ENCODE measurements around the gene AHI1. TPM values are rescaled to one million over a fixed set of nuclear protein-coding genes. Genes with fewer than 3 reads are reported as not detected.

The AHI1 gene
- total and polyA plus RNA-seq, 2 of the 13 experiments (the other 11 are each of a cell fraction or from before 2014, with no cell fraction given): 7.2 to 18.6 TPM

DNA sequence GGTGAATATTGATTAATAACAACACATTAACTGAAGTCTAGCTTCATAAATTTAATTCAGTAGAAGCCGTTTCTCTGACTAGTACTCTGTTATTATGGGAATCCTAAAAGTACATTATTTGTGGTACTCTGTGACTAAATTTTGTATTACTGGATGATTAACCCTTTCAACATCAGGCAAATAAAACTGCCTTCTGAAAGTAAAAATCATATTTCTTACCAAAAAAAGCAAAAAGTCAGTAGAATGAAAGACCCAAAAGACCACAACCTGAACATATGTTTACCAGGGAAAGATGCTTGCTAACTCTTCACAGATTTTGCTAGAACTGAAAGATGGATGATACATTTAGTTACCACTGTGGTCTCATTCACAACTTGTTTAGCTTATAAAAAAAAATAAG, 73.2 kb downstream of the AHI1 start (continued):
- no peak for TF ChIP-seq RCOR2 (CRISPR knock-in tag; IDR thresholded peaks at IDR 0.05)
- no peak for TF ChIP-seq PCBP1 (IDR thresholded peaks at IDR 0.05; ENCODE audit: borderline replicate concordance, low read depth, low read length)
- TF ChIP-seq, protein P1, sequence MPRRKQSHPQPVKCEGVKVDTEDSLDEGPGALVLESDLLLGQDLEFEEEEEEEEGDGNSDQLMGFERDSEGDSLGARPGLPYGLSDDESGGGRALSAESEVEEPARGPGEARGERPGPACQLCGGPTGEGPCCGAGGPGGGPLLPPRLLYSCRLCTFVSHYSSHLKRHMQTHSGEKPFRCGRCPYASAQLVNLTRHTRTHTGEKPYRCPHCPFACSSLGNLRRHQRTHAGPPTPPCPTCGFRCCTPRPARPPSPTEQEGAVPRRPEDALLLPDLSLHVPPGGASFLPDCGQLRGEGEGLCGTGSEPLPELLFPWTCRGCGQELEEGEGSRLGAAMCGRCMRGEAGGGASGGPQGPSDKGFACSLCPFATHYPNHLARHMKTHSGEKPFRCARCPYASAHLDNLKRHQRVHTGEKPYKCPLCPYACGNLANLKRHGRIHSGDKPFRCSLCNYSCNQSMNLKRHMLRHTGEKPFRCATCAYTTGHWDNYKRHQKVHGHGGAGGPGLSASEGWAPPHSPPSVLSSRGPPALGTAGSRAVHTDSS (CRISPR knock-in tag; conservative IDR thresholded peaks at IDR 0.05): no peak
- no peak for TF ChIP-seq ZNF234 (CRISPR knock-in tag; conservative IDR thresholded peaks at IDR 0.05)
- no peak for TF ChIP-seq ZNF431 (CRISPR knock-in tag; IDR thresholded peaks at IDR 0.05; ENCODE audit: borderline replicate concordance, low read depth)
- TF ChIP-seq SMARCC2 (IDR thresholded peaks at IDR 0.05): no peak
- no peak for TF ChIP-seq EEA1 (CRISPR knock-in tag; IDR thresholded peaks at IDR 0.05; ENCODE audit: borderline replicate concordance)
- no peak for TF ChIP-seq NR1H2 (CRISPR knock-in tag; IDR thresholded peaks at IDR 0.05; ENCODE audit: borderline replicate concordance, low read depth)

DNA sequence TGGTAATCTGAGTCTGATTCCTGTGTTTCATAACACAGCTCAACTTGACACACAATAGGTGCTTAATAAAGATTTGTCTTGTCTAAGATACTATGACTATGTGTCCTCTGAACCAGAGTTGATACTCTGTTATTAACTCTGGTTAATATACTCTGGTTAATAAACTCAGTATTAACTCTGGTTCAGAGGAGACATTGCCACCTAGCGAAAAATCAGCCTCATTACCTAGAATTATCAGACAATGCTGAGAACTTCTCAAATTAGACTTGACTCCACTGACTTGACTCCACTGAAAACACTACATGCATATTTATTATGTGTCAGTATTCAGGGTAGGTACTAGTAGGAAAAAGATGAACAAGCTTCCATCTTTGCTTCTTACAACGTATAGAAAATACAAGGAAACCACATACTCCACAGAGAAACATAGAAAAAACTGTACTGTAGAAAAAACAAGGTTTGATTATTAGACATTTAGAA, 73.9 kb downstream of the AHI1 start:
- Histone ChIP-seq H3K27me3 (ENCODE audit: control insufficient read depth in 1 of 2, insufficient read depth in 2 of 2, low read length in 2 of 2) (no peaks in the 10 kb centered on the region), H3K4me1 (ENCODE audit: insufficient read depth, low read length) (peaks cover 24% of the 10 kb centered on the region), H3K79me2 (ENCODE audit: insufficient read depth, low read length) (no peaks in the 10 kb centered on the region), H3K36me3 (replicated peaks in 1 of 2; ENCODE audit: control insufficient read depth in 1 of 2, insufficient read depth in 2 of 2, low read length in 2 of 2) (no peaks in the 10 kb centered on the region), H3K9ac (ENCODE audit: insufficient read depth, low read depth, low read length) (no peak overlapping the region), H3K4me2 (ENCODE audit: low read depth, low read length) (no peak overlapping the region), H2AFZ (ENCODE audit: low read length) (no peak overlapping the region), H3K9me3 (ENCODE audit: low read length) (no peaks in the 10 kb centered on the region), H3K27ac (ENCODE audit: extremely low read length, insufficient read depth, low read length) (no peak overlapping the region), H4K20me1 (ENCODE audit: insufficient read depth, low read length) (no peaks in the 10 kb centered on the region), H3K4me3 (replicated peaks in 1 of 3; ENCODE audit: insufficient read depth in 1 of 3, low read depth in 2 of 3, low read length in 3 of 3) (no peak overlapping the region)
- intact Hi-C loops (cut with micrococcal nuclease; ENCODE audit: unreplicated experiment) (loop anchor here (1.0 to 5.0 kb wide), 2 partner anchors 171 to 278 kb away; no protein-coding TSS in a partner anchor), in situ Hi-C loops (cut with HindIII; ENCODE audit: extremely low pct_ligation_motif_present, low pct_unique_long_range_greater_than_20kb) (loop anchor here (5.0 kb wide), 1 partner anchor 276 kb away; no protein-coding TSS in a partner anchor)
- CTCF ChIA-PET (ENCODE audit: low intra/inter-chr PET ratio, low total read pairs): interaction anchor here (3.0 kb wide), 1 partner anchor 279 kb away, joined by 25 read pairs; no protein-coding TSS in a partner anchor
- FAIRE-seq (peak; percentile 43), ATAC-seq (peak; percentile 93), DNase-seq (ENCODE audit: low spot score) (peak; percentile 52)
- POLR2A ChIA-PET: no interaction called here
- 5% methylated on average over 2 of the region's 2 CpGs for WGBS (ENCODE audit: low lambda C conversion rate)
- no TSS peak for BruUV-seq (replicated peaks)
- TF ChIP-seq SMARCC2 (IDR thresholded peaks at IDR 0.05) (no peak), SOX13 (IDR thresholded peaks at IDR 0.05) (no peak), SOX13 (CRISPR knock-in tag; conservative IDR thresholded peaks at IDR 0.05 in 1 of 2, IDR thresholded peaks at IDR 0.05 in 1 of 2) (no peak), MIXL1 (CRISPR knock-in tag; IDR thresholded peaks at IDR 0.05) (peak; percentile 59; the same call in 1 of the 2 replicates), RAD51 (IDR thresholded peaks at IDR 0.05; ENCODE audit: borderline replicate concordance) (no peak), SATB2 (CRISPR knock-in tag; IDR thresholded peaks at IDR 0.05) (0 out of 2 replicates have a peak, but pooled peaks have one; percentile 77), YEATS2 (CRISPR knock-in tag; IDR thresholded peaks at IDR 0.05; ENCODE audit: borderline replicate concordance) (no peak)
- TF ChIP-seq, protein P2, sequence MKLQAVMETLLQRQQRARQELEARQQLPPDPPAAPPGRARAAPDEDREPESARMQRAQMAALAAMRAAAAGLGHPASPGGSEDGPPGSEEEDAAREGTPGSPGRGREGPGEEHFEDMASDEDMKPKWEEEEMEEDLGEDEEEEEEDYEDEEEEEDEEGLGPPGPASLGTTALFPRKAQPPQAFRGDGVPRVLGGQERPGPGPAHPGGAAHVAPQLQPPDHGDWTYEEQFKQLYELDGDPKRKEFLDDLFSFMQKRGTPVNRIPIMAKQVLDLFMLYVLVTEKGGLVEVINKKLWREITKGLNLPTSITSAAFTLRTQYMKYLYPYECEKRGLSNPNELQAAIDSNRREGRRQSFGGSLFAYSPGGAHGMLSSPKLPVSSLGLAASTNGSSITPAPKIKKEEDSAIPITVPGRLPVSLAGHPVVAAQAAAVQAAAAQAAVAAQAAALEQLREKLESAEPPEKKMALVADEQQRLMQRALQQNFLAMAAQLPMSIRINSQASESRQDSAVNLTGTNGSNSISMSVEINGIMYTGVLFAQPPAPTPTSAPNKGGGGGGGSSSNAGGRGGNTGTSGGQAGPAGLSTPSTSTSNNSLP (IDR thresholded peaks at IDR 0.05; ENCODE audit: low read depth, low read length): peak; percentile 83
- TF ChIP-seq, protein P3, sequence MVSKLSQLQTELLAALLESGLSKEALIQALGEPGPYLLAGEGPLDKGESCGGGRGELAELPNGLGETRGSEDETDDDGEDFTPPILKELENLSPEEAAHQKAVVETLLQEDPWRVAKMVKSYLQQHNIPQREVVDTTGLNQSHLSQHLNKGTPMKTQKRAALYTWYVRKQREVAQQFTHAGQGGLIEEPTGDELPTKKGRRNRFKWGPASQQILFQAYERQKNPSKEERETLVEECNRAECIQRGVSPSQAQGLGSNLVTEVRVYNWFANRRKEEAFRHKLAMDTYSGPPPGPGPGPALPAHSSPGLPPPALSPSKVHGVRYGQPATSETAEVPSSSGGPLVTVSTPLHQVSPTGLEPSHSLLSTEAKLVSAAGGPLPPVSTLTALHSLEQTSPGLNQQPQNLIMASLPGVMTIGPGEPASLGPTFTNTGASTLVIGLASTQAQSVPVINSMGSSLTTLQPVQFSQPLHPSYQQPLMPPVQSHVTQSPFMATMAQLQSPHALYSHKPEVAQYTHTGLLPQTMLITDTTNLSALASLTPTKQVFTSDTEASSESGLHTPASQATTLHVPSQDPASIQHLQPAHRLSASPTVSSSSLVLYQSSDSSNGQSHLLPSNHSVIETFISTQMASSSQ (IDR thresholded peaks at IDR 0.05; ENCODE audit: low read depth): 0 out of 2 replicates have a peak, but pooled peaks have one; percentile 27
- TF ChIP-seq, protein P3 (CRISPR knock-in tag; IDR thresholded peaks at IDR 0.05; ENCODE audit: borderline replicate concordance): no peak
